Esophagus squamous epithelium (tissue), 4 donors: ENCODE measurements around the gene NEK7.

Source experiments
- POLR2A ChIP-seq, 4 donors: fragments of 450-650 bp; IDR thresholded peaks; one replicate each; pipeline ENCODE4 v1.6.1; 2017; ENCODE audit warnings: antibody characterized with exemption in 4 of 4, mild to moderate bottlenecking in 4 of 4, moderate library complexity in 3 of 4
- TF ChIP-seq, protein P1 (sequence below), 6 experiments: fragments of 450-650 bp in 4 of 6; fragments of 200-600 bp in 2 of 6; sonication (generic) in 2 of 6; IDR thresholded peaks; one replicate each; pipeline ENCODE4 v1.5.1; 2016 to 2019; ENCODE audit warnings: antibody characterized with exemption in 6 of 6, mild to moderate bottlenecking in 4 of 6, moderate library complexity in 4 of 6

DNA sequence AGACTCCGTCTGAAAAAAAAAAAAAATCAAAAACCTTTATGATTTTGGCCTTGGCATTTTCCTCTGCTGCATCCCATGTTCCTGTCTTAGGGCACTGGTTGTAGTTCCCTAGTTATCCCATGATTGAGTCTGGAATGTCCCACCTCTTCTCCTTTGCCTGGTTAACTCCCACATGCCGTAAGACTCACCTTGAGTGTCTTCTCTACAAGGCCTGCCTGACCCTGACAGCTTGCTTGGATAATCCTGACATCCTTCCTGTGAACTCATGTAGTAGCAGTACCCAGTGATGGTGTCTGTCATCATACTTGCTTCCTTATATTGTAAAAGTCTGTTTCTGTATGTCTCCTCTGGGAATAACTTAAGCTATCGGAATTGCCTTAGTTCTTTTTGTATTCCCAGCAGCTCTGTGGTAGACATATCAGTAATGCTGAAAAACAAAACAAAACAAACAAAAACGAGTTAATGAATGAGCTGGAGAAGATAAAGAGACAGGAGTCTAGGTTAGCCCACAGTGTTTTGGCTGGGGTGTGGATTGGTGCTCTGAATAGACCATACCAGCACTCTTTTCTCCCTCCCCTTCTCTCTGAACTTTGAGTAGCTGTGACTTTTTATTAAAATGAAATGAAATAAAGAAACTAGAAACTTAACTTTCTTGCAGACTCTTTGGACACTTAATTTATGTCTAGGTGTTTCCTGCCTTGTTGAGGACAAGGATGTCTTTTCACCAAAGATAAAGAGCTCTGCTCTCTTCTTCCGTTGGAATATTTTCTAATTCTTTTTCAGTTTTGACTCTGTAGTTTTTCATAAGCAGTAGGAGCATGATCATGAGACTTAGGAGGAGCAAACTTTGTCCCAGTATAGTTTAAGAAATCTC is 15.1 kb downstream of the NEK7 start:
- TF ChIP-seq POLR2A (IDR thresholded peaks at IDR 0.05), result no peak
- TF ChIP-seq, protein P1, sequence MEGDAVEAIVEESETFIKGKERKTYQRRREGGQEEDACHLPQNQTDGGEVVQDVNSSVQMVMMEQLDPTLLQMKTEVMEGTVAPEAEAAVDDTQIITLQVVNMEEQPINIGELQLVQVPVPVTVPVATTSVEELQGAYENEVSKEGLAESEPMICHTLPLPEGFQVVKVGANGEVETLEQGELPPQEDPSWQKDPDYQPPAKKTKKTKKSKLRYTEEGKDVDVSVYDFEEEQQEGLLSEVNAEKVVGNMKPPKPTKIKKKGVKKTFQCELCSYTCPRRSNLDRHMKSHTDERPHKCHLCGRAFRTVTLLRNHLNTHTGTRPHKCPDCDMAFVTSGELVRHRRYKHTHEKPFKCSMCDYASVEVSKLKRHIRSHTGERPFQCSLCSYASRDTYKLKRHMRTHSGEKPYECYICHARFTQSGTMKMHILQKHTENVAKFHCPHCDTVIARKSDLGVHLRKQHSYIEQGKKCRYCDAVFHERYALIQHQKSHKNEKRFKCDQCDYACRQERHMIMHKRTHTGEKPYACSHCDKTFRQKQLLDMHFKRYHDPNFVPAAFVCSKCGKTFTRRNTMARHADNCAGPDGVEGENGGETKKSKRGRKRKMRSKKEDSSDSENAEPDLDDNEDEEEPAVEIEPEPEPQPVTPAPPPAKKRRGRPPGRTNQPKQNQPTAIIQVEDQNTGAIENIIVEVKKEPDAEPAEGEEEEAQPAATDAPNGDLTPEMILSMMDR (IDR thresholded peaks at IDR 0.05), result no peak
